HG03103 (cell line): ENCODE results near the gene NECAB3.
"Not testable (repeated sequence)": the region's sequence is repeated elsewhere in the genome, so short reads cannot be mapped to it uniquely, and the experiment has no call there.

Experiments used
- ATAC-seq: cut with Tn5 transposase; IDR thresholded peaks from one replicate; pipeline ENCODE4 v1.9.1; 2021; ENCODE audit warnings: low read depth; ENCODE audit not compliant: unreplicated experiment

Gene NECAB3

DNA sequence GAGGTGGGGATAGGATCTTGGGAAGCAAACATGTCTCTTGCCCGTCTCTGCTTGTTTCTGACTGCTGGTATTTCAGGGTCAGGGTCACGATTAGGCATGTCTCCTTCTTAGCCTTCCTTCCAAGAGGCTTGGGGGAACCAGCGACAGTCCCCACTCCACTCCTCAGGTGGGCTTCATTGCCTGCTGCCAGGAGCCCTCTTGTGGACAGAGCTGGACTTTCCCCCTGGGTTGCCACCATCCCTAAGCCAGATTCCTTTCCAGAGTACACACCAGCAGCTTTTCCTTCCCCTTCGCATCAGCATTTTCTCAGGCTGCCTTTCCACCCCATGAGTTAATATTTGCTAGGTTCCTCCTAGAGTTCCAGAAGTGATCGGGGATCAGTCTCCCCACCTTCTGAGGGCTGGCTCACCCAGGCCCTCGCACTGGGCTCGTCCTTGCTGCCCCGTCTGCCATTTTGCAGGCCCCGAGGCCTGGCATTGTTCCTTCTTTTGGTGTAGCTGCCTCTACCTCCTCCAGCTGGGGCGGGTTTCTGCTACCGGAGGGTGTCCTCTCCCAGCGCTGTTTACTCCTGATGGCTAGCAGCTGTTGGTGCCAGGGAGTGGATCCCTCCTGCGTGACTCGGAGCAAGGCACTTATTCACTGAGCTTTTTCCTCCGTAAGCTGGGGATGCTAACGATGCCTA, 20.9 kb downstream of the NECAB3 start:
- ATAC-seq: no peak

- no peak for ATAC-seq
Measured at GRCh38 chr20:33651562-33652048, 22.6 kb downstream of the NECAB3 start.

DNA sequence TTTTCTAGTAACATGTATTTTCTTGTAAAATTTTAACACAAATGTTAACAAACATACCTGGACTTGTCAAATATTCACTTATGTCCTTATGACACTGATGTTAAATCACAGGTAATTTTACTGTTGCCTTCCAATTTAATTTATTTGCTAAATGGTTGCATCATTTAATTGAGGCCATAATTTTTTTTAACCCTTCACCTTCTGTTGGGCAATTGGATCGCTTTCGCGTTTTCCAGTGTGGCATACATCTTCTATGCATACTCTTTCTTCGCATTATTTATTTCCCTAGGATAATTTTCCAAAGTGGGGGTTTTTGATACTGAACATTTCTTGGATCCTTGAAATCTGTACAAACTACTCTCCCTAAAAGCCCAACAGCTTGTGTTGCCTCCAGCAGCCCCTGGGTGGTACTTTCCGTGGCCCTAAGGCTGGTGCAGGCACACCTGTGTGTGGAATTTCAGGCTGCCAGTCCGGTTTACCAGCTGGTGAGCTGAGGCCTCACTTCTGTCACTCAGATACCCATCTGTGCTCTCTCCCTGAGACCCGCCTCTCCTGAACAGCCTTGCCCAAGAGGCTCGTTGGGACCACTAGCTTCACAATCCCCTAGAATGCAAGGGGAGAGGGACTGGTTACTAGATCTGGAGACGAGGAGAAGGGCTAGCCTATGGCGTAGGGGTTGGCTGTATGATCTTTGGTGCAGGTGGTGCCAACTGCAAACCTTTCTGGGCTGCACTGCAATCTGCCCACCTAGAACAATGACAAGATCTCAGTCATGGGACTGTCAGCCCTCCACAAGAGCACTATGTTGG, 23.3 kb downstream of the NECAB3 start:
- ATAC-seq: no peak

DNA sequence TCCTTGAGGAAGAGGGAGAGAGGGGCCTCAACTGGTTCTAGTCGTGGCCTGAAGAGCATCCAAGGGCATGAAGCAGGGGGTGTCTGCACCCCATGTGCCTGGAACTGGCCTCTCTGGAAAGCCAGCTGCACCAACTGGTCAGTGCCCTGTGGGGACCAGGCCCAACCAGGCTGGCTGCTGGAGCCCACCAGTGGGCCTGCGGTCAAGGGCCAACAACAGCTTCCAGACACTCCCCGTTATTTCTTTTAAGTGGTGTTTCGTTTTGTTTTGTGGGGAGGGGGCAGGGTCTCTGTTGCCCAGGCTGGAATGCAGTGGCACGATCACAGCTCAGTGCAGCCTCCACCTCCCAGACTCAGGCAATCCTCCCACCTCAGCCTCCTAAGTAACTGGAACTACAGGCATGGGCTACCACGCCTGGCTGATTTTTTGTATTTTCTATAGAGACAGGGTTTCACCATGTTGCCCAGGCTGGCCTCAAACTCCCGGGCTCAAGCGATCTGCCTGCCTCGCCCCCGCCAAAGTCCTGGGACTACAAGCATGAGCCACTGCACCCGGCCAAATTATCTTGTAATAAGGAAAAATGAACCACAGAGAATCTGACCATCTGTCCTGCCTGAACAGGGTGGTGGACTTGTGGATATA, 24.0 kb downstream of the NECAB3 start:
- no peak for ATAC-seq

GRCh38 chr20:33649201-33649681, 25.0 kb downstream of the NECAB3 start:
- ATAC-seq: no peak

DNA sequence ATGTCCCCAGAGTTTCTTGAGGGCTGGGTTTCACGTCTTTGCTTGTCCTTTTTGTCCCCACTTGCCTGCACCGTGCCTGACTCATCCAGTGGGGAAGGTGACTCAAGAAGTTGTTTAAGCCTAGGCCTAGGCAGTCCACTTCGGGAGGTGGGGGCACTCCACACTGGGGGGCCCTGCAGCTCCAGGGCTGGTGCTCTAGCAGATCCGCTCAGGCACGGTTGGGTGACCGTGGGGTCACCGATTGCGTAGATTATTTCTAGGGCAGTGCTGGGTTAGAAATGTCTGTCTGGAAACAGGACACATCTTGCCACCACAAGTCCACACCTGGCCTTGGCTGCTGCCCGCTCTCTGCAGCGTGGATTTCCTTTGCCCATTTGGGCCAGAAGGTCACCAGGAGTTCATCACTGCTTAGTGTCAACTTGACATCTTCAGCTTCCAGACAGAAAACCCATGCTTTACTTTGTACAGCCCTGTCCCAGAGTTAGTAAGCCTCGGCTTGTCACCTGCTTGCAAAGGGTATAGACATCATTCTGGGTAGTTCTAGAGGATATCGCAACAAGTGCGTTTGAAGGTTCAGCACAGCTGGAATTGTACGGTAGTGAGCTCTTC, 25.7 kb downstream of the NECAB3 start:
- no peak for ATAC-seq

- no peak for ATAC-seq
Measured at GRCh38 chr20:33647603-33648395, 26.4 kb downstream of the NECAB3 start.

- ATAC-seq: not testable (repeated sequence)
Measured at GRCh38 chr20:33646959-33647602, 27.1 kb downstream of the NECAB3 start.

- ATAC-seq: no peak
Measured at GRCh38 chr20:33646191-33646590, 28.0 kb downstream of the NECAB3 start.

DNA sequence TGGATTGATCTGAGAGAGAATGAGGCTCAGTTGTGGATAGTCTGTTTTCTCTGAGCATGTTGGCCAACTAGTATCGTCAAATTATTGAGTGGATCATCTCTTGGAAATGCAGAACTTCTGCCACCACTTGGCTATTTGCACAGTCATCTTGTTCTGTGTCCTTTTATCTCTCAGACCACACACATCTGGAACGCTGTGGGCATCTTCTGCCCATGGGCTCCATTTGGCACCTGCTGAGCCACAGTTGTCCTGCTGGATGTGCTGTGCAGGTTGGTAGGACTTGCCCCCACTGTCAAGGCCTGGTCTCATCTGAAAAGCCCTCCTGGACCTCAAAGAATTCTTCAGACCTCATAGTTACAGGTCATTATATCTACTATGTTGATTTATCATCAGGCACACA, 28.8 kb downstream of the NECAB3 start:
- ATAC-seq: no peak

DNA sequence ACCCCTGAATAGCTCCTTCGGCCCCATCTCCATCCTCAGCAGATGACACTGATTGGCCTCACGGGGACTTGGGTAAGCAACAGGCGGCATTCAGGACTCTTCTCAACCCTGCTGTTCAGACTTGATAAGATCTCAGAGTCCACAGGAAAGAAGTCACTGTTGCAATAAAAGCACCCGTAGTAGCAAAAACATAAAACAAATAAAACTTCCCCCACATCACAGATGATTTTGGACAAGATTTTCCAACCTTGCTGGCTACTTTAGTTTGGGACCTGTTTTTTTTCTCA, 29.2 kb downstream of the NECAB3 start:
- no peak for ATAC-seq

- ATAC-seq: no peak
Measured at GRCh38 chr20:33644313-33645071, 29.7 kb downstream of the NECAB3 start.

GRCh38 chr20:33640287-33640686, 33.9 kb downstream of the NECAB3 start:
- ATAC-seq: no peak

DNA sequence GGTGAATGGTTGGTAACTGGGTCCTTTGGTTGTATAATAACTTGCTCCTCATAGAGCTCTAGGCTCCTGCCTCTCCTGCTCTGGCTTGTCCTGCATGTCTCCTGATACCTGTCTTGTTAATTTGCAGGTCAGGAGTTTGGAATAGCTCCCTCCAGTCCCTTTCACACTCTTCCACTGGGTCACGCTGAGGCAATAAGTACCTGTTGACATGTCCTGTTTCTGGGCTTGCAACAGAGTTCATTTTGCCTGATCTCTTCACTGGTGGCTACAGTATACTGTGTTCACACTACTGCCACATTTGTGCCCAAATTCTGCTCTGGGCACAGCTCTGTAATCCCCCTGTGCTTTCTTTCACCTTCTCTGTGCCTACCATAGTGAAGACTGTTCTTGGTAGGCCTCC, 37.5 kb downstream of the NECAB3 start:
- no peak for ATAC-seq

- ATAC-seq: no peak
Measured at GRCh38 chr20:33635341-33635740, 38.9 kb downstream of the NECAB3 start.

- ATAC-seq: not testable (repeated sequence)
Measured at GRCh38 chr20:33631910-33632309, 42.3 kb downstream of the NECAB3 start.

- ATAC-seq: no peak
Measured at GRCh38 chr20:33630507-33630906, 43.7 kb downstream of the NECAB3 start.

DNA sequence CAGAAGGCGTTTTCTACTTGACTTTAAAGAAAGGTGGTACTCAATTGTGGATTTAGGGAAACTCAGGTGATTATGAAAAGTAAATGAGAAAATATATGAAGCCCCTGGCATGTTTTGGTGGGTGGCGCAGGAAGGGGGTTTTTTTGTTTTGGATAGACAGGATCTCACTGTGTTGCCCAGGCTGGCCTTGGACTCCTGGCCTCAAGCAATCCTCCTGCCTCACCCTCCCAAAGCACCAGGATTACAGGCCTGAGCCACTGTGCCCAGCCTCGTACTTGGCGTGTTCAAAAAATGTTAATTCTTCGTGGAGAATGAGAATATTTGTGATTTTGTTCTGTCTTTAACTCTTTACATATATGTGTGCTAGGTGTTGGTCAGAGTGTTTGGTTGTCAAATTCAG, 44.2 kb downstream of the NECAB3 start:
- no peak for ATAC-seq

- ATAC-seq: no peak
Measured at GRCh38 chr20:33629533-33629932, 44.7 kb downstream of the NECAB3 start.
